Adrenal gland (tissue), 5 donors: Measurements from ENCODE around the gene IGHMBP2.

Experiments
- CTCF ChIP-seq, 6 experiments: fragments of 450-650 bp in 4 of 6; fragments of 200-600 bp in 2 of 6; sonication (generic) in 1 of 6; IDR thresholded peaks; 1 replicate in 5 of 6; 2 replicates in 1 of 6; pipeline versions ENCODE4 v1.5.1 to v1.8.0; 2016 to 2021; ENCODE audit warnings: antibody characterized with exemption in 6 of 6, mild to moderate bottlenecking in 2 of 6, moderate library complexity in 1 of 6
- POLR2A ChIP-seq, 2 donors: fragments of 450-650 bp; IDR thresholded peaks; one replicate each; pipeline ENCODE4 v1.6.1; 2017; ENCODE audit warnings: antibody characterized with exemption in 2 of 2, mild to moderate bottlenecking in 2 of 2, moderate library complexity in 1 of 2
- donor health status: DM: no; HTN: no; CAD: no.

GRCh38 chr11:68912254-68912653, 8.6 kb downstream of the IGHMBP2 start:
- no peak for TF ChIP-seq CTCF (IDR thresholded peaks at IDR 0.05)
- TF ChIP-seq POLR2A (IDR thresholded peaks at IDR 0.05): no peak
